Keratinocyte (primary cell): ENCODE results near the gene CISD3. TPM values are rescaled to one million over a fixed set of nuclear protein-coding genes. Genes with fewer than 3 reads are reported as not detected.

ENCODE experiments used
- DNase-seq: peaks from one replicate; pipeline ENCODE4 v3.0.0-alpha.2; 2011; ENCODE audit warnings: low read depth, missing footprints, low spot score
- FAIRE-seq: peaks from 2 replicates; lab custom pipeline; 2011; peaks lifted over from hg19 to GRCh38; lab: Jason Lieb, UNC
- H2AFZ ChIP-seq: 2 replicates; pipeline ENCODE4 v1.6.0; 2012; ENCODE audit warnings: low read length, control low read depth, inconsistent platforms; ENCODE audit not compliant: control insufficient read depth
- H3K27ac ChIP-seq: 2 replicates; pipeline ENCODE4 v1.5.1; 2011; ENCODE audit warnings: low read length; ENCODE audit not compliant: control insufficient read depth, insufficient read depth
- H3K27me3 ChIP-seq: 3 replicates; pipeline ENCODE4 v1.6.0; 2011; ENCODE audit warnings: low read length; ENCODE audit not compliant: control insufficient read depth, insufficient read depth; ENCODE audit errors: extremely low read depth
- H3K36me3 ChIP-seq, 2 experiments: 2 replicates in 1 of 2; 3 replicates in 1 of 2; pipeline ENCODE4 v1.5.1; 2011; ENCODE audit warnings: low read length in 2 of 2, mild to moderate bottlenecking in 1 of 2; ENCODE audit not compliant: control insufficient read depth in 2 of 2, insufficient read depth in 2 of 2; ENCODE audit errors: extremely low read depth in 1 of 2
- H3K4me1 ChIP-seq: 3 replicates; pipeline ENCODE4 v1.5.1; 2011; ENCODE audit warnings: low read length; ENCODE audit not compliant: control insufficient read depth, insufficient read depth; ENCODE audit errors: extremely low read depth
- H3K4me2 ChIP-seq: 3 replicates; pipeline ENCODE4 v1.6.0; 2011; ENCODE audit warnings: low read depth, low read length; ENCODE audit not compliant: control insufficient read depth, insufficient read depth; ENCODE audit errors: extremely low read depth
- H3K4me3 ChIP-seq, 3 experiments: fragments of 200-600 bp in 1 of 3; sonication (generic) in 1 of 3; 2 replicates in 2 of 3; 3 replicates in 1 of 3; pipeline ENCODE4 v1.5.1; 2011 to 2016; ENCODE audit warnings: low read length in 3 of 3, mild to moderate bottlenecking in 3 of 3, control low read depth in 2 of 3, inconsistent platforms in 1 of 3, low read depth in 1 of 3, mixed read lengths in 1 of 3, mixed run types in 1 of 3, moderate library complexity in 1 of 3; ENCODE audit not compliant: control insufficient read depth in 2 of 3, insufficient read depth in 2 of 3; ENCODE audit errors: extremely low read depth in 1 of 3
- H3K79me2 ChIP-seq: 2 replicates; pipeline ENCODE4 v1.6.0; 2012; ENCODE audit warnings: low read length; ENCODE audit not compliant: control insufficient read depth, insufficient read depth
- H3K9ac ChIP-seq: 3 replicates; pipeline ENCODE4 v1.6.0; 2011; ENCODE audit warnings: low read length; ENCODE audit not compliant: control insufficient read depth, insufficient read depth; ENCODE audit errors: extremely low read depth
- H3K9me1 ChIP-seq: 3 replicates; pipeline ENCODE4 v1.6.0; 2011; ENCODE audit warnings: low read length; ENCODE audit not compliant: control insufficient read depth, insufficient read depth; ENCODE audit errors: extremely low read depth
- H3K9me3 ChIP-seq: 2 replicates; pipeline ENCODE4 v1.5.1; 2012; ENCODE audit warnings: low read depth, low read length; ENCODE audit not compliant: control insufficient read depth
- H4K20me1 ChIP-seq: 3 replicates; pipeline ENCODE4 v1.6.0; 2011; ENCODE audit warnings: low read length; ENCODE audit not compliant: control insufficient read depth, insufficient read depth; ENCODE audit errors: extremely low read depth
- EZH2 ChIP-seq: IDR thresholded peaks from one replicate; pipeline ENCODE4 v1.6.1; 2012; ENCODE audit warnings: inconsistent platforms, mild to moderate bottlenecking, low read length, moderate library complexity
- dilution Hi-C: fragments of 300-500 bp; cut with MboI; formaldehyde crosslinking; loops from one replicate; pipeline ENCODE4 v1.7.0; 2020; ENCODE audit warnings: low sequenced_read_pairs; ENCODE audit not compliant: extremely low pct_ligation_motif_present
- polyA plus RNA-seq, 5 experiments: library from polyadenylated mRNA; depleted of rRNA in 3 of 5; stranded (reverse) in 3 of 5; stranded (forward) in 1 of 5; unstranded in 1 of 5; fragments of >200 nt; gene quantifications; 1 replicate in 1 of 5; 2 replicates in 3 of 5; 3 replicates in 1 of 5; pipeline versions ENCODE4 v1.2.1 to v1.2.3, GENCODE V29; 2011 to 2012; ENCODE audit warnings: missing spikeins in 2 of 5, low read depth in 1 of 5, low replicate concordance in 1 of 5
- TF ChIP-seq, protein P1 (sequence below), 3 experiments: IDR thresholded peaks in 1 of 3; conservative IDR thresholded peaks in 1 of 3; optimal IDR thresholded peaks in 1 of 3; 2 replicates in 2 of 3; 3 replicates in 1 of 3; pipeline versions ENCODE3 to v1.5.1; 2011; ENCODE audit warnings: low read length in 3 of 3, mild to moderate bottlenecking in 3 of 3, moderate library complexity in 2 of 3, control low read depth in 1 of 3, inconsistent platforms in 1 of 3; ENCODE audit not compliant: insufficient read depth in 2 of 3; ENCODE audit errors: extremely low read depth in 1 of 3

Gene CISD3
- polyA plus RNA-seq, 1 donor (not counting 4 experiments of a cell fraction or from before 2014, with no cell fraction given) = 17.1 TPM

GRCh38 chr17:38733982-38734973 lies 4.1 kb downstream of the CISD3 start:
- Histone ChIP-seq H3K4me2 (no peak overlapping the region), H3K27me3 (no peaks in the 10 kb centered on the region), H3K9me3 (no peaks in the 10 kb centered on the region), H3K27ac (no peak overlapping the region), H3K36me3 (peaks cover 22 to 38% of the 10 kb centered on the region in 2 experiments), H3K9me1 (no peaks in the 10 kb centered on the region), H2AFZ (no peak overlapping the region), H3K4me3 (no peak overlapping the region), H3K9ac (no peak overlapping the region), H3K4me1 (peaks cover 14% of the 10 kb centered on the region), H3K79me2 (peaks cover 13% of the 10 kb centered on the region), H4K20me1 (no peaks in the 10 kb centered on the region)
- TF ChIP-seq, protein P1, sequence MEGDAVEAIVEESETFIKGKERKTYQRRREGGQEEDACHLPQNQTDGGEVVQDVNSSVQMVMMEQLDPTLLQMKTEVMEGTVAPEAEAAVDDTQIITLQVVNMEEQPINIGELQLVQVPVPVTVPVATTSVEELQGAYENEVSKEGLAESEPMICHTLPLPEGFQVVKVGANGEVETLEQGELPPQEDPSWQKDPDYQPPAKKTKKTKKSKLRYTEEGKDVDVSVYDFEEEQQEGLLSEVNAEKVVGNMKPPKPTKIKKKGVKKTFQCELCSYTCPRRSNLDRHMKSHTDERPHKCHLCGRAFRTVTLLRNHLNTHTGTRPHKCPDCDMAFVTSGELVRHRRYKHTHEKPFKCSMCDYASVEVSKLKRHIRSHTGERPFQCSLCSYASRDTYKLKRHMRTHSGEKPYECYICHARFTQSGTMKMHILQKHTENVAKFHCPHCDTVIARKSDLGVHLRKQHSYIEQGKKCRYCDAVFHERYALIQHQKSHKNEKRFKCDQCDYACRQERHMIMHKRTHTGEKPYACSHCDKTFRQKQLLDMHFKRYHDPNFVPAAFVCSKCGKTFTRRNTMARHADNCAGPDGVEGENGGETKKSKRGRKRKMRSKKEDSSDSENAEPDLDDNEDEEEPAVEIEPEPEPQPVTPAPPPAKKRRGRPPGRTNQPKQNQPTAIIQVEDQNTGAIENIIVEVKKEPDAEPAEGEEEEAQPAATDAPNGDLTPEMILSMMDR (optimal IDR thresholded peaks at IDR 0.05 in 1 of 3, IDR thresholded peaks at IDR 0.05 in 1 of 3, conservative IDR thresholded peaks at IDR 0.05 in 1 of 3; ENCODE audit: extremely low read depth in 1 of 3, insufficient read depth in 2 of 3, low read length in 3 of 3) = peak in 2 of 3 experiments; percentile 28 to 32
- TF ChIP-seq EZH2 = no peak
- FAIRE-seq (no peak), DNase-seq (no peak)
- dilution Hi-C loops = no loop called here

GRCh38 chr17:38735161-38735997 lies 5.2 kb downstream of the CISD3 start:
- Histone ChIP-seq H3K9ac (no peak overlapping the region), H3K4me1 (peaks cover 11% of the 10 kb centered on the region), H3K9me3 (no peaks in the 10 kb centered on the region), H3K27ac (no peak overlapping the region), H4K20me1 (no peaks in the 10 kb centered on the region), H3K79me2 (peaks cover 13% of the 10 kb centered on the region), H3K9me1 (no peaks in the 10 kb centered on the region), H3K36me3 (peaks cover 22 to 38% of the 10 kb centered on the region in 2 experiments), H2AFZ (no peak overlapping the region), H3K4me2 (no peak overlapping the region), H3K4me3 (no peak overlapping the region), H3K27me3 (no peaks in the 10 kb centered on the region)
- no peak for DNase-seq
- no peak for TF ChIP-seq EZH2
- TF ChIP-seq, protein P1 (optimal IDR thresholded peaks at IDR 0.05 in 1 of 3, IDR thresholded peaks at IDR 0.05 in 1 of 3, conservative IDR thresholded peaks at IDR 0.05 in 1 of 3; ENCODE audit: extremely low read depth in 1 of 3, insufficient read depth in 2 of 3, low read length in 3 of 3) = peak; percentile 75 to 98 (median 97)
- no peak for FAIRE-seq
- dilution Hi-C loops = no loop called here
